ENCODE results near the gene LUC7L3. TPM values are rescaled to one million over a fixed set of nuclear protein-coding genes. Genes with fewer than 3 reads are reported as not detected.

The LUC7L3 gene
- total RNA-seq, 1 experiment from 2014 or later, result 185 TPM

DNA sequence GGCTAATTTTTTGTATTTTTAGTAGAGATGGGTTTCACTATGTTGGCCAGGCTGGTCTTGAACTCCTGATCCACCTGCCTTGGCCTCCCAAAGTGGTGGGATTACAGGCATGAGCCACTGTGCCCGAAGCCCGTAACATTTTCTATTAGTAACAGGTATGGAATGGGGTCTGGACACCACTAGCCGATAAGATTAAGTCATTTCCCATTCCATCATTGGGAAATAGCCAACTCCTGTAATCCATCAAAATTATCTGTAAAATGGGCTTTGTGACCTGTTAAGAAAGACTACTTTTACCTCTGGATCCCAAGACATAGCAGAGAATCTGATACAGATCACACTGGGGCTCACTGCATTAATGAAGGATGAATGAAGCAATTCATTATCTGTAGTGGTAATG, 3.9 kb upstream of the LUC7L3 start:
- TF ChIP-seq, protein P1, sequence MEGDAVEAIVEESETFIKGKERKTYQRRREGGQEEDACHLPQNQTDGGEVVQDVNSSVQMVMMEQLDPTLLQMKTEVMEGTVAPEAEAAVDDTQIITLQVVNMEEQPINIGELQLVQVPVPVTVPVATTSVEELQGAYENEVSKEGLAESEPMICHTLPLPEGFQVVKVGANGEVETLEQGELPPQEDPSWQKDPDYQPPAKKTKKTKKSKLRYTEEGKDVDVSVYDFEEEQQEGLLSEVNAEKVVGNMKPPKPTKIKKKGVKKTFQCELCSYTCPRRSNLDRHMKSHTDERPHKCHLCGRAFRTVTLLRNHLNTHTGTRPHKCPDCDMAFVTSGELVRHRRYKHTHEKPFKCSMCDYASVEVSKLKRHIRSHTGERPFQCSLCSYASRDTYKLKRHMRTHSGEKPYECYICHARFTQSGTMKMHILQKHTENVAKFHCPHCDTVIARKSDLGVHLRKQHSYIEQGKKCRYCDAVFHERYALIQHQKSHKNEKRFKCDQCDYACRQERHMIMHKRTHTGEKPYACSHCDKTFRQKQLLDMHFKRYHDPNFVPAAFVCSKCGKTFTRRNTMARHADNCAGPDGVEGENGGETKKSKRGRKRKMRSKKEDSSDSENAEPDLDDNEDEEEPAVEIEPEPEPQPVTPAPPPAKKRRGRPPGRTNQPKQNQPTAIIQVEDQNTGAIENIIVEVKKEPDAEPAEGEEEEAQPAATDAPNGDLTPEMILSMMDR (conservative IDR thresholded peaks at IDR 0.05; ENCODE audit: low read depth, low read length), result no peak
- TF ChIP-seq EZH2 (IDR thresholded peaks at IDR 0.05; ENCODE audit: borderline replicate concordance, low read depth, low read length, poor library complexity, severe bottlenecking), result no peak
- intact Hi-C loops (cut with micrococcal nuclease; ENCODE audit: unreplicated experiment), result loop anchor here (10.0 kb wide), 1 partner anchor 439 kb away; the partner anchor contains the start of gene NME1
- H3K4me3 ChIP-seq (ENCODE audit: low read depth, low read length, poor library complexity, severe bottlenecking), result no peak overlapping the region
- no peaks in the 10 kb centered on the region for H3K4me1 ChIP-seq (ENCODE audit: insufficient read depth, low read length, poor library complexity, severe bottlenecking)
- DNase-seq (ENCODE audit: low spot score), result no peak
- H3K27me3 ChIP-seq (replicated peaks; ENCODE audit: insufficient read depth, low read depth, low read length, poor library complexity), result no peaks in the 10 kb centered on the region
- ChIA-PET CTCF (no interaction called here), POLR2A (ENCODE audit: low non-redundant PET) (no interaction called here)
- H3K36me3 ChIP-seq (ENCODE audit: insufficient read depth, low read length, poor library complexity, severe bottlenecking), result no peaks in the 10 kb centered on the region
- no peaks in the 10 kb centered on the region for H3K9me3 ChIP-seq (ENCODE audit: low read depth, low read length, poor library complexity, severe bottlenecking)
- no peak overlapping the region for H3K27ac ChIP-seq (ENCODE audit: low read depth, low read length, poor library complexity, severe bottlenecking)
- BruUV-seq (replicated peaks), result no TSS peak

DNA sequence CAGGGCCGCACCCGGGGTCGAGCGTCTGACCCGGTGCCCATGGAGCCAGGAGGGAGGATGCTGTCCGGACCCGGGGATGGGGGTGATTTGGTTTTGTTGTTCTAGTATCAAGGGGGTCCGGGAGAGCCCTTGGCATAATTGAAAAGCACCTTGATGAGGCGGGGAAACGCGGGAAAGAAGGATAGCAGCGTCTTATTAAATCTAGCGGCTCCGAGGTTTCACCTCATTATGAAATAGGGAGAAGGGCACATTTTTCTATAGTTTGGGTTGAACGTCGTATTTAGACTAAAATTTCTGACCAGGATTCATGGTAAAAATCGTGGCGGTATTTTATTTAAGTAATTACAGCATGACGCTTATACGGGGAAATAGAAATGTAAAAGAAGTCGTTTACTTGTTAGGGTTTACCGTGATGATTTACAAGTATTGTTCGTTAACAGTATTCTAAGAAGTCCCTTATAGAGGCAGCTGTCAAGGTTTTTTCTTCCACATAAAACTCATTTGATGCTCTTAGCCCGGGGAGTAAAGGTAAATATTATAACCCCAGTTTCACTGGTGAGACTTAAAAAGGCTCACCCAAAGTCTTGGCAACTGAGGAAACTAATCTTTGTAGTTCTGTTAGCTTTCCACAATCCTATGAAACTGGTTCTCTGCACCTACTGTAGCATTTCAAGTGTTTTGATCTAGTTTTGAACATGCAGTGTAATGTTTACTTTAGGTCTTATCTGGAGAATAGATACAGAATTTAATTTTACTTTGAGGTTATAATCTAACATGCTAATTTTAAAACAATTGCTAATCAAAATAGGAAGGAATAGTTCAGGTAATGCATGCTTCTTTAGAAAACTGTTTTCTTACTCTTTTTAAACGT, 756 bp downstream of the LUC7L3 start:
- no peaks in the 10 kb centered on the region for H3K27me3 ChIP-seq (replicated peaks; ENCODE audit: insufficient read depth, low read depth, low read length, poor library complexity)
- no peak for TF ChIP-seq EZH2 (IDR thresholded peaks at IDR 0.05; ENCODE audit: borderline replicate concordance, low read depth, low read length, poor library complexity, severe bottlenecking)
- TF ChIP-seq, protein P1 (conservative IDR thresholded peaks at IDR 0.05; ENCODE audit: low read depth, low read length), result no peak
- TSS peak; percentile 56 for BruUV-seq (replicated peaks)
- H3K4me1 ChIP-seq (ENCODE audit: insufficient read depth, low read length, poor library complexity, severe bottlenecking), result peaks cover 22% of the 10 kb centered on the region
- H3K27ac ChIP-seq (ENCODE audit: low read depth, low read length, poor library complexity, severe bottlenecking), result peak overlapping the region; percentile 98
- H3K36me3 ChIP-seq (ENCODE audit: insufficient read depth, low read length, poor library complexity, severe bottlenecking), result no peaks in the 10 kb centered on the region
- CTCF ChIA-PET, result no interaction called here
- intact Hi-C loops (cut with micrococcal nuclease; ENCODE audit: unreplicated experiment), result loop anchor here (10.0 kb wide), 1 partner anchor 435 kb away; the partner anchor contains the start of gene NME1
- DNase-seq (ENCODE audit: low spot score), result no peak
- POLR2A ChIA-PET (ENCODE audit: low non-redundant PET), result interaction anchor here (0.6 to 1.0 kb wide), 2 partner anchors 12 to 48 kb away, joined by 3 to 4 read pairs; no protein-coding TSS in a partner anchor
- H3K4me3 ChIP-seq (ENCODE audit: low read depth, low read length, poor library complexity, severe bottlenecking), result peak overlapping the region; percentile 83
- H3K9me3 ChIP-seq (ENCODE audit: low read depth, low read length, poor library complexity, severe bottlenecking), result no peaks in the 10 kb centered on the region

DNA sequence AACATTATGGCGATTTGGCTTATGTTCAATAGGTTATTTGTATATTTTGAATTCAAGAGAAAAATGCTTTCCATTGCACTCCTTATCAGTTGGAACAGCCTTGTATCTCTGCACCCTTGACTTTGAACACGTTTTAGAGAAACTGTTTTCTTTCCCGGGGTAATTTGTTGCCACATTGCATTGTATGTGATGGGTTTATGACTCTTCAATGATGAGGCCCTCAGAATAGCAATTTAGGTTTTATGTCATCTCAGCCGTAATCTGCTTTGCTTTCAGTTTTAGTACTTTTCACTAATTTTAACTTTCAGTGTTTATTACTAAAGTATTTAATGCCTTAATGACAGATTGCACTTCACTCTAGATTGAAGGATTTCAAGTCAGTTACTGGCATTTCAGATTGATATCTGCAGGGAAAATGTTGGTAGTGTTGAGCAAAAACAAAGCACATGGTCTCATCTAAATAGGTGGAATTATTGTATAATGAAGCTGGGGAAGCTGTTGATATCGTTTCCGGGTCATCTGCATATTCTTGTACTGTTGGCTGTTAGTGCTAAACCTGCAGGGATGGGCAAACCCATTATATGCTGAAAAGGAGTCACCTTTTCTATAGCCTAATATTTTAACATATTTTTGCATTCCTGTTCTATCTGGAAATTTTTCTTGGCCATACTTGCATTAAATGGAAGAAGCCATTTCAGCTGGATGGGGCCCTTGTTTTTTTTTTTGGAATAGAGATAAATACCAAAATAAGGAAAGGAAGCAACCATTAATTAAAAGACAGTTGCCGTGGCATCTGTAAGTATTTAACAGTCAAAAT, 2.0 kb downstream of the LUC7L3 start:
- Histone ChIP-seq H3K4me1 (ENCODE audit: insufficient read depth, low read length, poor library complexity, severe bottlenecking) (peaks cover 22% of the 10 kb centered on the region), H3K27me3 (replicated peaks; ENCODE audit: insufficient read depth, low read depth, low read length, poor library complexity) (no peaks in the 10 kb centered on the region), H3K4me3 (ENCODE audit: low read depth, low read length, poor library complexity, severe bottlenecking) (peak overlapping the region; percentile 83), H3K36me3 (ENCODE audit: insufficient read depth, low read length, poor library complexity, severe bottlenecking) (no peaks in the 10 kb centered on the region), H3K9me3 (ENCODE audit: low read depth, low read length, poor library complexity, severe bottlenecking) (no peaks in the 10 kb centered on the region), H3K27ac (ENCODE audit: low read depth, low read length, poor library complexity, severe bottlenecking) (peak overlapping the region; percentile 98)
- BruUV-seq (replicated peaks), result no TSS peak
- ChIA-PET CTCF (no interaction called here), POLR2A (ENCODE audit: low non-redundant PET) (interaction anchor here (0.7 kb wide), 1 partner anchor 82 kb away, joined by 5 read pairs; no protein-coding TSS in a partner anchor)
- DNase-seq (ENCODE audit: low spot score), result peak; percentile 31
- TF ChIP-seq, protein P1 (conservative IDR thresholded peaks at IDR 0.05; ENCODE audit: low read depth, low read length), result no peak
- TF ChIP-seq EZH2 (IDR thresholded peaks at IDR 0.05; ENCODE audit: borderline replicate concordance, low read depth, low read length, poor library complexity, severe bottlenecking), result no peak
- intact Hi-C loops (cut with micrococcal nuclease; ENCODE audit: unreplicated experiment), result no loop called here
